MG63 (cell line): ENCODE results near the gene H2BW2. TPM values are rescaled to one million over a fixed set of nuclear protein-coding genes. Genes with fewer than 3 reads are reported as not detected.
A peak's percentile ranks its signal among the peaks of the same experiment; 100 is the strongest.
"Not testable (repeated sequence)": the region's sequence is repeated elsewhere in the genome, so short reads cannot be mapped to it uniquely, and the experiment has no call there.

Source experiments
- DNase-seq: peaks from one replicate; pipeline ENCODE4 v3.0.0-alpha.2; 2020
- H3K27me3 ChIP-seq: fragments of 250-450 bp; sonication (Bioruptor Pico); 2 replicates; pipeline ENCODE4 v1.5.1; 2020; ENCODE audit warnings: mild to moderate bottlenecking, moderate library complexity
- H3K36me3 ChIP-seq: fragments of 250-450 bp; sonication (Bioruptor Pico); 2 replicates; pipeline ENCODE4 v1.5.1; 2020; ENCODE audit warnings: mild to moderate bottlenecking, moderate library complexity
- H3K4me3 ChIP-seq: fragments of 250-450 bp; sonication (Bioruptor Pico); 2 replicates; pipeline ENCODE4 v1.5.1; 2020; ENCODE audit warnings: mild to moderate bottlenecking, moderate library complexity
- H3K9me3 ChIP-seq: fragments of 250-450 bp; sonication (Bioruptor Pico); 2 replicates; pipeline ENCODE4 v1.5.1; 2020; ENCODE audit warnings: mild to moderate bottlenecking, moderate library complexity
- total RNA-seq: library from RNA; depleted of rRNA; stranded (reverse); fragments of >200 nt; shearing (Covaris generic); gene quantifications from 2 replicates; pipeline ENCODE4 v1.2.3, GENCODE V29; 2014; ENCODE audit warnings: low replicate concordance; rRNA removed

H2BW2 gene
- not detected in 2 replicates for total RNA-seq

GRCh38 chrX:104039689-104040505, at the start of gene H2BW2:
Gene H2BW2, plus strand, starts transcription at chrX:104039956. Its CDS starts 39 bp downstream, at chrX:104039995.
- Histone ChIP-seq H3K36me3 (no peaks in the 10 kb centered on the region), H3K27me3 (peaks cover 3% of the 10 kb centered on the region), H3K4me3 (no peak within 1 kb of the TSS), H3K9me3 (no peaks in the 10 kb centered on the region)
- DNase-seq: no peak

GRCh38 chrX:103999234-103999633, 40.5 kb upstream of the H2BW2 start:
- no peaks in the 10 kb centered on the region for H3K9me3 ChIP-seq
- H3K4me3 ChIP-seq: no peak overlapping the region
- H3K27me3 ChIP-seq: no peaks in the 10 kb centered on the region
- DNase-seq: no peak
- no peaks in the 10 kb centered on the region for H3K36me3 ChIP-seq

- DNase-seq: no peak
- no peak overlapping the region for H3K4me3 ChIP-seq
- H3K27me3 ChIP-seq: peaks cover 11% of the 10 kb centered on the region
These were observed 30.9 kb upstream of the H2BW2 start for GRCh38 chrX:104008831-104009230.

GRCh38 chrX:104013158-104013557, 26.6 kb upstream of the H2BW2 start:
- Histone ChIP-seq H3K9me3 (no peaks in the 10 kb centered on the region), H3K36me3 (no peaks in the 10 kb centered on the region), H3K27me3 (peaks cover 7% of the 10 kb centered on the region), H3K4me3 (no peak overlapping the region)
- no peak for DNase-seq

More at GRCh38 chrX:104008831-104009230, 30.9 kb upstream of the H2BW2 start:
- H3K9me3 ChIP-seq: no peaks in the 10 kb centered on the region
- no peaks in the 10 kb centered on the region for H3K36me3 ChIP-seq

GRCh38 chrX:104013606-104014005, 26.1 kb upstream of the H2BW2 start, which contains the start of gene H2BW1:
Gene H2BW1, minus strand, starts transcription at chrX:104013708. Its CDS starts 132 bp downstream, at chrX:104013576.
- H3K9me3 ChIP-seq: no peaks in the 10 kb centered on the region
- H3K4me3 ChIP-seq: no peak within 1 kb of the TSS
- no peak for DNase-seq
- peaks cover 7% of the 10 kb centered on the region for H3K27me3 ChIP-seq
- no peaks in the 10 kb centered on the region for H3K36me3 ChIP-seq

- H3K36me3 ChIP-seq, H3K27me3 ChIP-seq: not testable (repeated sequence)
These were observed 24.2 kb upstream of the H2BW2 start for GRCh38 chrX:104015576-104015975.

GRCh38 chrX:104018126-104018525, 21.6 kb upstream of the H2BW2 start:
- DNase-seq: no peak
- H3K4me3 ChIP-seq: no peak overlapping the region
- no peaks in the 10 kb centered on the region for H3K9me3 ChIP-seq
- no peaks in the 10 kb centered on the region for H3K36me3 ChIP-seq
- H3K27me3 ChIP-seq: peaks cover 8% of the 10 kb centered on the region; the same call in 1 of the 2 replicates

More at GRCh38 chrX:104015576-104015975, 24.2 kb upstream of the H2BW2 start:
- not testable (repeated sequence) for H3K4me3 ChIP-seq, DNase-seq, H3K9me3 ChIP-seq

- Histone ChIP-seq H3K36me3 (no peaks in the 10 kb centered on the region), H3K9me3 (no peaks in the 10 kb centered on the region), H3K27me3 (peaks cover 3% of the 10 kb centered on the region; the same call in 1 of the 2 replicates), H3K4me3 (no peak overlapping the region)
- no peak for DNase-seq
These were observed 1.2 kb downstream of the H2BW2 start for GRCh38 chrX:104041003-104041402.

GRCh38 chrX:104045642-104046041, 5.9 kb downstream of the H2BW2 start:
- peaks cover 3% of the 10 kb centered on the region; the same call in 1 of the 2 replicates for H3K27me3 ChIP-seq
- no peak for DNase-seq
- no peaks in the 10 kb centered on the region for H3K9me3 ChIP-seq
- no peak overlapping the region for H3K4me3 ChIP-seq
- H3K36me3 ChIP-seq: no peaks in the 10 kb centered on the region

GRCh38 chrX:104047171-104047570, 7.4 kb downstream of the H2BW2 start:
- Histone ChIP-seq H3K4me3 (no peak overlapping the region), H3K9me3 (no peaks in the 10 kb centered on the region), H3K36me3 (no peaks in the 10 kb centered on the region), H3K27me3 (no peaks in the 10 kb centered on the region)
- DNase-seq: no peak

GRCh38 chrX:104054956-104055355, 15.2 kb downstream of the H2BW2 start:
- not testable (repeated sequence) for H3K36me3 ChIP-seq, DNase-seq, H3K9me3 ChIP-seq, H3K4me3 ChIP-seq, H3K27me3 ChIP-seq

GRCh38 chrX:104062636-104063035, 22.9 kb downstream of the H2BW2 start:
- H3K27me3 ChIP-seq, H3K36me3 ChIP-seq, DNase-seq, H3K4me3 ChIP-seq, H3K9me3 ChIP-seq: not testable (repeated sequence)

- H3K9me3 ChIP-seq, H3K4me3 ChIP-seq: not testable (repeated sequence)
These were observed 36.2 kb downstream of the H2BW2 start, which contains the start of gene TMSB15C for GRCh38 chrX:104075778-104076445. Gene TMSB15C, minus strand, starts transcription at chrX:104076236.

GRCh38 chrX:104077854-104078253, 38.1 kb downstream of the H2BW2 start:
- H3K9me3 ChIP-seq, H3K27me3 ChIP-seq, DNase-seq, H3K4me3 ChIP-seq, H3K36me3 ChIP-seq: not testable (repeated sequence)

More at GRCh38 chrX:104075778-104076445, 36.2 kb downstream of the H2BW2 start, which contains the start of gene TMSB15C:
- DNase-seq, H3K36me3 ChIP-seq, H3K27me3 ChIP-seq: not testable (repeated sequence)

GRCh38 chrX:104084063-104084462, 44.3 kb downstream of the H2BW2 start:
- no peaks in the 10 kb centered on the region for H3K27me3 ChIP-seq
- H3K4me3 ChIP-seq: no peak overlapping the region
- no peaks in the 10 kb centered on the region for H3K36me3 ChIP-seq
- no peak for DNase-seq
- no peaks in the 10 kb centered on the region for H3K9me3 ChIP-seq

- Histone ChIP-seq H3K4me3 (no peak overlapping the region), H3K27me3 (no peaks in the 10 kb centered on the region), H3K9me3 (no peaks in the 10 kb centered on the region), H3K36me3 (no peaks in the 10 kb centered on the region)
- peak; percentile 21 for DNase-seq
These were observed 45.0 kb downstream of the H2BW2 start for GRCh38 chrX:104084534-104085277.

- H3K27me3 ChIP-seq: no peaks in the 10 kb centered on the region
- no peak for DNase-seq
- no peak overlapping the region for H3K4me3 ChIP-seq
- H3K36me3 ChIP-seq: no peaks in the 10 kb centered on the region
- H3K9me3 ChIP-seq: no peaks in the 10 kb centered on the region
These were observed 45.7 kb downstream of the H2BW2 start for GRCh38 chrX:104085477-104085876.
